HG03342 (cell line): ENCODE results near the gene PRICKLE3.
"Not testable (repeated sequence)": the region's sequence is repeated elsewhere in the genome, so short reads cannot be mapped to it uniquely, and the experiment has no call there.

Source experiments
- ATAC-seq: cut with Tn5 transposase; IDR thresholded peaks from one replicate; pipeline ENCODE4 v1.9.1; 2021; ENCODE audit warnings: mild to moderate bottlenecking, moderate library complexity; ENCODE audit not compliant: unreplicated experiment

Gene PRICKLE3

DNA sequence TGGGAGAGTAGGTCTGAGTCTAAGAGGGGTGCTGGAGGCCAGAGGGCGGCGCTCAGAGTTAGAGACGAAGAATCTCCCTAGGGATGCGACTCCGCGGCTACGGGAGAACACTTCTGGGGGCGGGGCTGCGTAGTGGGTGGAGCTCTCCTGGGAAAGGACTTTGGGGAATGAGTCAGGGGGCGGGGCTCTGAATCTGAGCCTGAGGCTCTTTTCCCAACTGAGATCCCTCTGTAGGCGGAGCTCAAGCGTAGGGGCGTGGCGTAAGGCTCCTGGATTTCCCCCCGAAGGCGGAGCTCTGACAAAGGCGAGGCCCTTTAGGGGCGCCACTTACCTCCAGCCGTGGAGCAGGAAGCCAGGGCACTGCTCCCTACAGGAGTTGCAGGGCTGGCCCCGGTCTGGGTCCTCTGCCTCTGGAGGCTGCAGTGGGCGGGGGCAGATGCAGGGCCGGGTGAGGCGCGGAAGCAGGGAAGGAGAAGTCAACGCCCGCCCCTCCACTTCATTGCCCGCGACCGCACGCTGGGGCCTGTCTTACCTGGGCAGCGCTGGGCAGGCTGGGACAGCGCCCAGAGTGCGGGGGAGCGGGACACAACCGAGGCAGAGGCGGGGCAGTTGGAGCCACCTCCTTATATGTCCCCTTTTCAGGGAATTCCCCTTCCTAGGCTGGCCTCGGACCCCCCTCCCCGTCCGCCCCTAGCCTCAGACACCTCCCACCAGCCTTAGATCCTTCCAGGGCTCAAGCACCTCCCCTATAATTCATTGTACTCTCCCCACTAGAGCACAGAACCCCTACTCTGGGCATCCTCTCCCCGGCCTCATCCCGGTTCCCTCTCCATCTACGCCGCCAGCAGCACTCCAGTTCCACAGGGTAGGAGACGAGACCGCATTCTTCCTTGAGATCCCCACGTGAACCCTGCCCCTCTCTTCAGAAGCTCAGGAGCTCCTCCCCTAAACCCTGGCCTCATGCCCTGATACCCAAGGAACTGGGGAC lies 1.6 kb downstream of the PRICKLE3 start:
- ATAC-seq = no peak

DNA sequence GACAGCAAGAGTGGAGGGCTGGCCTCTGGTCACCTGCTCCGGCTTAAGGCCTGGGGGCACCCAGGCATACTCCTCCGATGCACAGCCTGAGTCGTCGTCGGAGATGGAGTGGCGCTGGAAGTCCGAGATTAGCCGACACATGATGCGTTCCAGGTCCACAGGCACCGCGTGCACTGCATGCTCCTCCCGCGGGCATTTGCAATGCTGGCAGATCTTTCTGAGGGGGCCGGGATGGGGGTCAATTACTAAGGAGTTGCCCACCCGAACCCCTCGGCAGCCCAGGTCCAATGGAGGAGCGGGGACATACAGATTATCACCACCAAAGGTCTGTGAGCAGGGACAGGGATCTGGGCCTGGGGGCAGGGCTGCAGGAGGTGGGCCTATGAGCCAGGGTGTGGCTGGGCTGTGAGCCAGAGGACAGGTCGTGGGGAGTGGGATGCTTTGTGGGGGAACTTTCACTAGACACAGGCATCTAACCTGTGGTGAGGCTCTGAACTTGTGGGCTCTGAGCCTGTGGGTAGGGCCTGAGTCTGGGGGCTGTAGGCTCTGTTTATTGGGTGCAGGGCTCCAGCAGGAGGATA lies 2.4 kb downstream of the PRICKLE3 start:
- no peak for ATAC-seq

DNA sequence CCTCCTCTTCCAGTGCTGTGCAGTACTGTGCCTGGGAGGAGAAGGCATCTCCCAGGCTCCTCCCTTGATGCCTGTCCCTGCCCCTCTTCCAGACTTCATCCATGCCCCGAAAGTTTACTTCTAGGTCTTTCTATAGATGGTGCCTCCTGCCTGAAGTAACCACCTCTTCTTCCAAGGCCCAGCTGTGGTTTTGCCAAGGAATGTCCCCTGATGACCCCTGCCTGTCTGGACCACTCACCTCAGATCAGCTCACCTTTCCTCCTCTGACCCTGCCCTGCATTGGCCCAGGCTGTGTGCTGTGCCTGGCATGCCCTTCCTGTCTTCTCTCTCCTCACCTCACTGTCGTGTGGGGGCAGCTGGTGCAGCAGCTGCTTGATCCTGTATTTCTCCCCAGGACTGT lies 6.8 kb downstream of the PRICKLE3 start:
- ATAC-seq = no peak

DNA sequence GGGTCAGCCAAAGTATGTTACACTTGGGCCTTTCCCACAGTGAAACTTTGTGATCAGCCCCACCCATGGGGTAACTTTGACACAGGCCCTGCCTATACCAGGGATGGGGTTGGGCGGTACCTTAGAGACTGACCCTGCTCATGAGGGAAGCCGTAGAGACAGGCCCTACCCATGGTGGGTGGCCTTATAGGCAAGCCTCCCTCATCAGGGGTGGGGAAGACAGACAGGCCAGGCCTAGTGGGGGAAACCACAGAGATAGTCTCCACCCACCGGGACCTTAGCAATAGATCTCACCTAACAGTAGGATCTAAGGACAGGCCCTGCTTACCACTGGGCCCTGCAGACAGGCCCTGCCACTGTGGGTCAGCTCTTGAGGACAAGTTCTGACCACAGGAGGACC lies 7.6 kb downstream of the PRICKLE3 start:
- no peak for ATAC-seq

DNA sequence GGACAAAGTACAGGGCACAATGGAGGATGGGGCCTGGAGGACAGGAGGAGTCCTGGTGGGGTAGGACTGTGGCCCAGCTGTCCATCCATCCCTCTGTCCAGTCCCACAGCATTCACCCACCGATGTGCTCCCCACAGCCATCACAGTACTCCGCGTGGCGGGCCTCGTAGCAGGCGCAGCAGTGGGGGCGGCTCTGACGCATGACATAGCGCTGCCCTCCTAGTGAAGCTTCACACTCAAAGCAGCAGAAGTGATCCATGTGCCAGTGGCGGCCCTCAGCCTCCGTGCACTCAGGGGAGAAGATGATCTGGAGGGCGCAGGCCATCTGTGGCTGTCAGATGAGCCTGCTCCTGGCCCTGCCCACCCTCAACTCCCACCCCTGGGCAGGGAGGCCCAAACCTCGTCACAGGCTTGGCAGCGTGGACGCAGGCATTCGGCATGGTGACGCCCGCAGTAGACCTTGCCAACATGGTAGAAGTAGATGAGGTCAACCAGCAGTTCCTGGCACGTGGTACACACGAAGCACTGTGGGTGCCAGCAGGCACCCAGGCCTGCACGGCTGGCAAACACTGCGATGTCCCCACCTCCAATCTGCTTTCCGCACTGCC lies 8.2 kb downstream of the PRICKLE3 start:
- ATAC-seq = no peak

DNA sequence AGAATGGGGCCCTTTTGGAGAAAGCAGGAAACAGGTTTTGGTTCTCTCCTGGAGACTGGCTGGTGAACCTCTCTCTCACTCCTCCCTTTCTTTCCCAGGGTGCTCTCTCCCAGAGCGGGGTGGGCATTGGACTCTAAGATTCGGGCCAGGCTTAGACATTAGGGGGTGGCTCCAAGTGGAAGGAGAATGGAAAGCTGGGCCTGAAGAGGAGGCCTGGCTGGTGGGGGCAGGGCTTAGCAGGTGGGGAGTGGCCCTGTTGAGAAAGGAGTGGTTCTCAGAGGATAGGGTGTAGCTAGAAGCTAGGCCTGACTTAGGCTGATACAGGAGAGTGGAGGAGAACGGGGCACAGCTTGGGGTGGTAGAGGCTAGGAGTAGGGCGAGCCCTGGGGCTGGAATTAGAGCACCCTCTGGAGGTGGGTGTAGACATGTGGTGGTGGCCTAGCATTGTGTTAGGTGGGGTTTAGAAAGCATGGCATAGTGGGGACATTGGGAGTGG lies 8.8 kb downstream of the PRICKLE3 start:
- ATAC-seq = no peak

DNA sequence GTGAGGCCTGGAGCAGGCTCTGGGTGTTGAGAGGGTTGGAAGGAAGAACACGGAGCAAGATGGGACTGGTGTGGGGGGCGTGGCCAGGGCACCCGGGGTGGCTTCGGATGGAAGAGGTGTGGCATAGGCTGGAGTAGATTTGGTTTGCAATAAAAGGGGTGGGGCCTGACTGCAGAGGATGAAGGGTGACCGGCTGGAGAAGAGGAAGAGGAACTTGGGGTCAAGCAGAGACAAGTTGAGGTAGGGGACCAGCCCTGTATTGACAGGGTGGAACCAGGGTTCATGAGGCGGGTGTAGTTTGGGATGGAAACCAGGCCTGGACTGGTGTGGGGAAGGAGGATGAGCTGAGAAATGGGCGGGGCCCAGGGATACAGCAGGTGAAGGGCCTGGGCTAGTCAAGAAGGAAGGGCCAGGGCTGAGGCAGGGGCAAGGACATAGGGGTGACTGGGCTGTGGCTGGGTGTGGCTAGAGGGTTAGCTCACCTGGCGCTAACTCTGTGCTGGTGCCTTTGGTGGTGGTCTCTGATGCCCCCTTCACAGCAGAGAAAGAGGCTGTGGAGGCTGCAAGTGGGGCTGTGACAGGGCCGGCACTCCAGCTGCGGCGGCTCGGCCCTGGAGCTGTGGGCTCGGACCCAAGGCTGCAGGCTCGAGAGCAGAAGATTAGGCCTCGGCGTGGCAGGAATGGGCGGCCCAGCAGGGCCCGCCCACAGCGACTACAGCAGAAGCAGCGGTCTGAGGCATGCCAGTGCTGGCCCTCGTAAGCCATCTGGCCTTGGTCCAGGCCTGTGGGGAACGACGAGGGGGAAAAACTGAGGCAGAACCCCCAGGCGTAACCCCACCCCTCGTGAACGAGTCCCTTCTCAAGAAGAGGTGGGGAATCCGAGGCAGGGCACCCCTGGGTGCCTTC lies 9.5 kb downstream of the PRICKLE3 start:
- no peak for ATAC-seq

DNA sequence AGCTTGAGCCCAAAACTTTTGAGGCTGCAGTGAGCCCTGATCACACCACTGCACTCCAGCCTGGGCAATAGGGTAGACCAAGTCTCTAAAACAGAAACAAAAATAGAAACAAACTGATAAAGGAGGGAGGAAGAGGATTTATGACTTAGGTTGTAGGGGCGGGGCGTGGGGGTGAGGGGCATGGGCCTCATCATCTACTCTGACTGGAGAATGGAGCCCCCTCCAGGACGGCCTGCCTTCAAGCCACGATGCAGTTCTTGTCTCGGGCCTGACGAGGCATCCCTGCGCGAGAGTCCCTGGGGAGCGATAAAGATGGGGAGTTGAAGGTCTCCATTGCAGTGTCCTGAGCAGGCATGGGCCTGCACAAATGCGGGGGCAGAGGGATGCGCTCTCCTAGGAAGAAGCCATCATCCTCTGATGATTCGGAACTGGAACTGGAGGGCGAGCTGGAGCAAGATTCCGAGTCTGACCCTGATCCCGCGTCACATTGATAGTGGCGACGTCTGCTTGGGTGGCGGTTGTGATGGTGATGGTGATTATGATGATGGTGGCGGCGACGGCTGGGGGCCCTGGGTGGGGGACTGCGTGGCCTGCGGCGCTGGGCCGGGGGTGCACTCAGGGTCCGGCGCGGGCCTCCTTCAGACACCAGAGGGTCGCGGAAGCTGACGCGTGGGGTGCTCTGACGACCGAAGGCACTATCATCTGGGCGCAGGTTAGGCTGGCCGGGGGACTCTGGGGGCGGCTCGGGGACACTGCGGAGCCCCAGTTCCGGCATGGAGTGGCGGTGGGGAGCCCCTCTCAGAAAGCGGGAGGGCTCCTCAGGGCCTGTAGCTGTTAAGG lies 10.5 kb downstream of the PRICKLE3 start:
- ATAC-seq = no peak

DNA sequence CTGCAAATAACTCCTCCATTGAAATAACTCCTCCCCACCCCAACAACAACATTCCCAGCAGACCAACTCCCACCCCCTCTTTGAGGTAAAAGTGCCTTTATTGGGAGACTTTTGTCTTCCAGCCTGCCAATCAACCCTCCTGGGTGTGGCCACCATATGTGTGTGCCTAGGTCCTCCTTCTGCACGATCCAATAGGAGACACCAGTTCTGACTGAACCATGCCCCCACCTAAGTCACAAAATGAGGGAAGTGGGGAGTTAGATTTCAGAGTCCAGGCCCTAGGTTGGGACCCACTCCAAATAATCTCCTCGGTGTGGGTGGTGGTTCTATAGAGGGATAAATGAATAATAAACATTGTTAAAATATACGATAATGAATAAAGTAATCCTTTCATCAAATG lies 11.4 kb downstream of the PRICKLE3 start:
- ATAC-seq = no peak

DNA sequence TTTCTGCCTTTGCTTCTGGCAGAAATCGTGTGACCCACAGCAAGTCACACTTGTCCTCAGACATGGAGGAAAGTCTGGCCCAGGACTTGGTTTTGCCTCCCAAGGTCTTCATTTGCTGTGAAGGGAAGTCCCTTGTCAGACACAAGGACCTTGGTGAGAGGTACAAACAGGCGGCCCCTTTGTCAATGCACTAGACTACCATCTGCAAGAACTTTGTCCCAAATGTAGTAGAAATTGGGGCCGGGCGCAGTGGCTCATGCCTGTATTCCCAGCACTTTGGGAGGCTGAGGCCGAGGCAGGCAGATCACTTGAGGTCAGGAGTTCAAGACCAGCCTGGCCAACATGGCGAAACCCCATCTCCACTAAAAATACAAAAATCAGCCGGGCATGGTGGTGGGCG lies 12.6 kb downstream of the PRICKLE3 start:
- not testable (repeated sequence) for ATAC-seq

DNA sequence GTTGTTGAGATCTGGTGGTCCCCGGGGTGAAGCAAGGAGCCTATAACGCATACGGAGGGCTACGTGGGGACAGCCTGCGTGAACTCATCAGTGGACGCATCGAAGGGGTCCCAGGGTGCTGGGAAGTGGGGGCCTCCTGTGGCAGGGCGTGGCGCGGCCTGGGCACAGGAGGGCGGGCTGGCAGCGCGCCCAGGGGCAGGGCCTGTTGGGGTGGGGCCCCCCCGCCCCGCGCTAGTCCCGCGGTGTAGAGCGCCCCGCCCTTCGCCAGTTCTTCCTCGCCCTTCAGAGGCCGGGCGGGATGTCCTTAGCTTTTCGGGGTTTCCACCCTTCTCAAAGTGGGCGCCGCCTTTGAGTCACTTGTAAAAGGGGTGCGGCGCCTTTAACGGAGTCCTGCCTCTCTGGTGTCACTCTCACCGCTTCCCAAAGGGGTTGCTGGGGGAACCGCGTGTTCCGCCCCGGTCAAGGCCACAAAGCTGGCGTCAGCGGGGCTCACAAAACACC lies 13.8 kb downstream of the PRICKLE3 start:
- ATAC-seq = peak; percentile 76

DNA sequence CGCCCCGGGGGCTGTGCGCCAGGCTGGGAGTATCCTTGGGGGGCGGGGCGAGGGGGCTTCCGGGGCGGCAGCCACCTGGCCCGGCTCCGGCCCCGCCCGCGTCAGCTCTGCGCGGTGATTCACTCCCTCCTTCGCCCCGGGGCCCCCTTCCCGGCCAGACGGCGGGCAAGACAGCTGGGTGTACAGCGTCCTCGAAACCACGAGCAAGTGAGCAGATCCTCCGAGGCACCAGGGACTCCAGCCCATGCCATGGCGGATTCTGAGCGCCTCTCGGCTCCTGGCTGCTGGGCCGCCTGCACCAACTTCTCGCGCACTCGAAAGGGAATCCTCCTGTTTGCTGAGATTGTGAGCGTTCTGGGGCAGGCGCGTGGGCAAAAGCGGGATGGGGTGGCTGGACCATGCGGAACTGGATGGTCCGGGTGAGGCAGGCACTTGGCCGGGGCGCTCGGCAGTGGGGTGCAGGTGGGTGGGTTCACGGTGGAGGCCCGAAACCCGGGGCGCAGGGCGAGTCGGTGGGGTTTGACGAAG lies 14.4 kb downstream of the PRICKLE3 start, which contains the start of gene PLP2:
PLP2 (plus strand) TSS at position 147 of the 528 bp plus-strand sequence; CDS start at position 250, 103 bp downstream.
- peak; percentile 33 for ATAC-seq

DNA sequence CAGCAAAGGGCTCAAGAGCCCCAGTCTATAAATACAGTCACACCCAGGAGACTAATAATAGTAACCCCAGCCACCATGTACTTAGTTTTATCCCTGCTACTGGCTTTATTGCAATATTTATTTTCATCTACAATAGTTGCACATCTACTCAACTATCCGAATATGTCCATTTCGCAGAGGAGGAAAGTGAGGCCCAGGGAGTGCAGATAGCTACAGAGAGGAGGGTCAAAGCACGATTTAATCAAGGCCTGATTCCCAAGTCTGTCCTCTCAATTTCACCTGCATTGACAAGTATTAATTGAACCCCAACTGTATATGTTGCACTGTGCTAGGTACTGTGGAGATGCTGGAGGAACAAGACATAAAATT lies 18.4 kb downstream of the PRICKLE3 start:
- ATAC-seq = no peak

DNA sequence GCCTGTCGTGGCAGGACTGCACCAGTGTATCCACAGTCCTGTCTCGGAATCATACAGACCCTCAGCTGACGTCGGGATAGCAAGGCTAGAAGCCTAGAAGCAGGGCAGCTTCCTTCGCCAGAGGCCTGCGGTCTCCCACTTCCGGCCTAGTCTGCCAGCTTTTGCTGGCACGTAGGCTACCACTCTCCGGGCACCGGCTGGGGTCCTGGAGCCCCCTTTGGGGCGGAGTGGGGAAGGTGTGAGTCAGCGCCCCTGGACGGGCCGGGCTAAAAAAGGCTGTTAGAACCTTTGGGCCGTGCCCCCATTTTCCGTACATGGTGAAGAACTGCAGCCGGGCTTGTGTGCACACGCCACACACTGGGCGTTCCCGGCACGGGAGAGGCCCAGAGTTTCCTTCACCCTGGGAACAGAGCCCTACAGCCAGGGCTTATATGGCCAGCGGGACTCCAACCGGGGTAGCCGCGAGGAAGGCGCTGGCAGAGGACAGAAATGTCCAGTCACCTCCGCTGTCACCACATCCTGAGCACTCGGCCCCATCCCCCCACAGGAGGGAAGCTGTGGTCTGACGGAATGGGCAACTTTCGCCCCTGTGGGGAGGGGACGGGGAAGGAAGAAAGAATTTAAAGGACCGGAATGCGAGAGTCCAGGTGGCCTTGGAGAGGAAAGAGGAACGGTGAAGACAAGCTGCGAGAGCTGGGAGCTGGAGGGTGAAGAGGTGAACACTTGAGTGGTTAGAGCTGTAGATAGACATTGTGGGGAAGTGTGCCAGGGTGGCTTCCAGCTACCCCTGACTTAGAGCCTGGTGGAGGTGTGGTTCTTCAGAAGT lies 19.0 kb downstream of the PRICKLE3 start:
- peak; percentile 16 for ATAC-seq

DNA sequence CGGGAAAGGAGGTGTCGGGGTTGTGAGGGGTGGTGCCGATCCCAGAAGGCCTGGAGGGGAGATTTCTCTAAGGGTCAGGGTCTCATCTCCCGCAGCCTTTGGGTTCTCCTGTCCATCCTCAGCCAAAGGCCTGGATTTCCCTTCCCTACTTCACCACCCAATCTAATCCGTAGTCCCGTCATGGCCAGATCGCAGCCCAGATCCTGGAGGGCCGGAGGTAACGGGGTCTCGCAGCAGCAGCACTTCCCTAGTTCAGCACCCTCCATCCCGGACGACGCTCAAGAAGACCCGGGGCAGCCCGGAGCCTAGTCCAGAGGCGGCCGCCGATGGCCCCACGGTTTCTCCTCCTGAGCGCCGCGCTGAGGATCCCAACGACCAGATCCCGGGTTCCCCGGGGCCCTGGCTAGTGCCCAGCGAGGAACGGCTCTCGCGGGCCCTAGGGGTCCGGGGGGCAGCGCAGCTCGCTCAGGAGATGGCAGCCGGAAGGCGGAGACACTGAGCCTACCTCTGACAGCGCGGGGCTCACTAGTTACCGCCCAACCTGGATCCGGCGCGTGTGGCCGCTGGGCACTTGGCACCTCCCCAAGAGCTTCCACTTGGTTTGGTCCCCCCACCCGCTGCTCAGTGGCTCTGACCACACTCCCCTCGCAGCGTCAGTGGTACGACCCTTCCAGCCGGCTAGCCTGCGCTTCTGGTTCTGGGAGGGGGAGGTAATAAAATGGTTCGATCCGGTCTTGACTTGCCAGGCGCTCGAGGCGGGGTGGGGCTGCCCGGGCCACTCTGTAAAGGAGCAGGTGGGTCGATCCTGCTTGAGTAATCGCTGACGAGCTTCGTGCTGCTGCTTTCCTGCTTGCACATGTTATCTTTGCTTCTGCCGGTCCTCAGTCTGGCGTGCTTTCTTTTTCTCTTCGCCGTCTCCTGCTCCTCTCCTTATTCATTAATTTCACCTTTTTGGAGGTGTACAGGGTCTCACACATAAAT lies 20.0 kb downstream of the PRICKLE3 start:
- ATAC-seq = peak; percentile 30

DNA sequence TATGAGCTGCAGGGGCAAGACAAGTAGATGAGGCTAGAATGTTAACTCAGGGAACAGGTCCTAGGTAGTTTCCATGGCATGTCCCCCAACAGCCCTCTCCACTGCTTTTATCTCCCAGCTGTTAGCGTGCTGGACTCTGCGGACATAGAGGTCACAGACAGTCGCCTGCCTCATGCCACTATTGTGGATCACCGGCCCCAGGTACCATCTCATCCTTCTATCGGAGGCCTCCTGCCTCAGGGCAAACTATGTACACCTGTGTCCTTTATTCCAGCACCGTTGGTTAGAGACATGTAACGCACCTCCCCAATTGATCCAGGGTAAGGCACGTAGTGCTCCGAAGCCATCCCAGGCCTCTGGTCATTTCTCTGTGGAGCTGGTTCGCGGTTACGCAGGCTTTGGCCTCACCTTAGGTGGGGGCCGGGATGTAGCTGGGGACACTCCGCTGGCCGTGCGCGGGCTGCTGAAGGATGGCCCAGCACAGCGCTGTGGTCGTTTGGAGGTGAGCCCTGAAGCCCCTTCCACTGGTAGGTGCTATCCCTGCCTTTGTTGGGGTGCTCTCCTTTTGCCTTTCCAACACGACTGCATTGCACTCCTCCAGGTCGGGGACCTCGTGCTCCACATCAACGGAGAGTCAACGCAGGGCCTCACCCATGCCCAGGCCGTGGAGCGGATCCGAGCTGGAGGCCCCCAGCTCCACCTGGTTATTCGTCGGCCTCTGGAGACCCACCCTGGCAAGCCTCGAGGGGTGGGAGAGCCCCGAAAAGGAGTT lies 21.4 kb downstream of the PRICKLE3 start:
- no peak for ATAC-seq
